HepG2 (cell line): Measurements from ENCODE around the gene ACTA2. TPM values are rescaled to one million over a fixed set of nuclear protein-coding genes. Genes with fewer than 3 reads are reported as not detected.

Source experiments
- ATAC-seq: fragments of 200-7000 bp; cut with Tn5 transposase; 3 replicates; pipeline ENCODE4 v1.9.1; 2020; ENCODE audit warnings: mild to moderate bottlenecking, moderate library complexity
- BruUV-seq: library from RNA; stranded (reverse); fragments of 400-500 nt; replicated peaks from 2 replicates; lab custom pipeline; 2021; lab: Mats Ljungman, UMichigan
- CTCF ChIA-PET: fragments of 300-600 bp; formaldehyde crosslinking; extraction: SDS; loops from one replicate; lab custom pipeline; 2021; ENCODE audit warnings: low total read pairs, inconsistent platforms, low intra/inter-chr PET ratio; lab: Yijun Ruan, JAX
- POLR2A ChIA-PET: fragments of 350-600 bp; sonication (Branson Sonifier 250); formaldehyde crosslinking; loops from one replicate; lab custom pipeline; 2020; ENCODE audit warnings: antibody characterized with exemption, inconsistent platforms; lab: Yijun Ruan, JAX
- DNase-seq: peaks from one replicate; pipeline ENCODE4 v3.0.0-alpha.2; 2015; ENCODE audit warnings: low spot score
- FAIRE-seq: peaks from 3 replicates; lab custom pipeline; 2011; peaks lifted over from hg19 to GRCh38; lab: Jason Lieb, UNC
- H2AFZ ChIP-seq: one replicate; pipeline ENCODE4 v1.6.1; 2011; ENCODE audit warnings: low read length, inconsistent platforms
- H3K27ac ChIP-seq: fragments of 300-600 bp; 3 replicates; pipeline ENCODE4 v1.8.0; 2011; ENCODE audit warnings: mixed run types, mild to moderate bottlenecking, mixed read lengths, low read length, inconsistent platforms; ENCODE audit not compliant: insufficient read depth; ENCODE audit errors: extremely low read length
- H3K27me3 ChIP-seq, 2 experiments: fragments of 200-600 bp in 1 of 2; 2 replicates in 1 of 2; 3 replicates in 1 of 2; pipeline versions ENCODE4 v1.6.0 to v1.8.0; 2011; ENCODE audit warnings: low read length in 2 of 2, mild to moderate bottlenecking in 2 of 2, moderate library complexity in 2 of 2, inconsistent platforms in 1 of 2; ENCODE audit not compliant: insufficient read depth in 2 of 2, control insufficient read depth in 1 of 2
- H3K36me3 ChIP-seq, 2 experiments: fragments of 200-600 bp in 1 of 2; replicated peaks in 1 of 2; 2 replicates in 1 of 2; 3 replicates in 1 of 2; pipeline versions ENCODE4 v1.5.1 to v1.8.0; 2011; ENCODE audit warnings: low read length in 2 of 2, inconsistent platforms in 1 of 2; ENCODE audit not compliant: insufficient read depth in 2 of 2, control insufficient read depth in 1 of 2
- H3K4me1 ChIP-seq: 2 replicates; pipeline ENCODE4 v1.5.1; 2012; ENCODE audit warnings: low read length, inconsistent platforms; ENCODE audit not compliant: insufficient read depth
- H3K4me2 ChIP-seq: 2 replicates; pipeline ENCODE4 v1.6.0; 2011; ENCODE audit warnings: low read depth, low read length, inconsistent platforms
- H3K4me3 ChIP-seq, 3 experiments: fragments of 200-600 bp in 1 of 3; sonication (generic), shearing (Covaris generic) in 1 of 3; replicated peaks in 1 of 3; 2 replicates each; pipeline ENCODE4 v1.5.1; 2011 to 2016; ENCODE audit warnings: low read length in 3 of 3, inconsistent platforms in 2 of 3, low read depth in 2 of 3, mild to moderate bottlenecking in 2 of 3, control low read depth in 1 of 3, mixed read lengths in 1 of 3; ENCODE audit not compliant: insufficient read depth in 1 of 3
- H3K79me2 ChIP-seq: one replicate; pipeline ENCODE4 v1.6.1; 2011; ENCODE audit warnings: low read length, inconsistent platforms; ENCODE audit not compliant: insufficient read depth
- H3K9ac ChIP-seq: 2 replicates; pipeline ENCODE4 v1.6.0; 2011; ENCODE audit warnings: mild to moderate bottlenecking, low read depth, low read length, inconsistent platforms; ENCODE audit not compliant: insufficient read depth
- H3K9me3 ChIP-seq: 2 replicates; pipeline ENCODE4 v1.5.1; 2012; ENCODE audit warnings: mild to moderate bottlenecking, low read length
- H4K20me1 ChIP-seq: 2 replicates; pipeline ENCODE4 v1.6.0; 2011; ENCODE audit warnings: inconsistent platforms, mild to moderate bottlenecking, low read length, moderate library complexity; ENCODE audit not compliant: insufficient read depth
- HDAC2 ChIP-seq: sonication (generic); formaldehyde crosslinking; IDR thresholded peaks from 2 replicates; pipeline ENCODE4 v1.4.0; 2020; ENCODE audit warnings: missing genetic modification reagents
- HHEX ChIP-seq: IDR thresholded peaks from 2 replicates; pipeline ENCODE4 v1.6.1; 2016; ENCODE audit warnings: control low read depth
- SIN3A ChIP-seq: IDR thresholded peaks from 2 replicates; pipeline ENCODE4 v1.6.1; 2011; ENCODE audit warnings: low read depth, mild to moderate bottlenecking, control low read depth, low read length, borderline replicate concordance
- ZBTB7B ChIP-seq: sonication (generic); formaldehyde crosslinking; IDR thresholded peaks from 2 replicates; pipeline ENCODE4 v1.4.0; 2020; ENCODE audit warnings: missing genetic modification reagents
- ZFP1 ChIP-seq: IDR thresholded peaks from 2 replicates; pipeline ENCODE4 v1.6.1; 2016
- whole genome bisulfite sequencing: methylation state at CpG from one replicate; pipeline ENCODE4 v1.1.6; 2017; ENCODE audit warnings: low lambda C conversion rate; 5-methylcytosine and 5-hydroxymethylcytosine counted together
- in situ Hi-C: cut with HindIII; loops from 2 replicates; pipeline ENCODE4 v1.10.0; 2017; ENCODE audit warnings: low pct_unique_long_range_greater_than_20kb; ENCODE audit not compliant: extremely low pct_ligation_motif_present
- intact Hi-C: fragments of 100-400 bp; cut with micrococcal nuclease; formaldehyde crosslinking; loops from one replicate; pipeline ENCODE4 v1.10.0; 2022; ENCODE audit not compliant: unreplicated experiment
- polyA plus RNA-seq, 8 experiments: library from polyadenylated mRNA; depleted of rRNA in 3 of 8; stranded (reverse) in 7 of 8; unstranded in 1 of 8; fragments of >200 nt; fragmentation: Illumina TruSeq in 4 of 8; extraction: Trizol in 4 of 8; gene quantifications; 2 replicates each; pipeline versions ENCODE4 v1.2.1 to v1.2.3, GENCODE V29; 2011 to 2016; ENCODE audit warnings: low read depth in 4 of 8, missing spikeins in 1 of 8, mixed read lengths in 1 of 8; ENCODE audit not compliant: insufficient read depth in 1 of 8
- total RNA-seq, 5 experiments: library from RNA; depleted of rRNA; stranded (reverse); fragments of >200 nt; fragmentation: Illumina TruSeq; extraction: Trizol; gene quantifications; 2 replicates each; pipeline ENCODE4 v1.2.3, GENCODE V29; 2016; ENCODE audit warnings: low read depth in 1 of 5
- TF ChIP-seq, protein P1 (sequence below): sonication (generic); formaldehyde crosslinking; IDR thresholded peaks from 2 replicates; pipeline ENCODE4 v1.4.0; 2020; ENCODE audit warnings: mild to moderate bottlenecking, missing genetic modification reagents
- TF ChIP-seq, protein P2 (sequence below): sonication (generic); formaldehyde crosslinking; IDR thresholded peaks from 2 replicates; pipeline ENCODE4 v1.4.0; 2020; ENCODE audit warnings: mild to moderate bottlenecking, low read depth, missing genetic modification reagents
- TF ChIP-seq, protein P3 (sequence below): sonication (generic); formaldehyde crosslinking; IDR thresholded peaks from 2 replicates; pipeline ENCODE4 v1.4.0; 2020; ENCODE audit warnings: low read depth, mild to moderate bottlenecking, missing genetic modification reagents

The ACTA2 gene
- total and polyA plus RNA-seq, 2 of the 13 experiments (the other 11 are each of a cell fraction or from before 2014, with no cell fraction given) = 21.8 to 59.9 TPM

DNA sequence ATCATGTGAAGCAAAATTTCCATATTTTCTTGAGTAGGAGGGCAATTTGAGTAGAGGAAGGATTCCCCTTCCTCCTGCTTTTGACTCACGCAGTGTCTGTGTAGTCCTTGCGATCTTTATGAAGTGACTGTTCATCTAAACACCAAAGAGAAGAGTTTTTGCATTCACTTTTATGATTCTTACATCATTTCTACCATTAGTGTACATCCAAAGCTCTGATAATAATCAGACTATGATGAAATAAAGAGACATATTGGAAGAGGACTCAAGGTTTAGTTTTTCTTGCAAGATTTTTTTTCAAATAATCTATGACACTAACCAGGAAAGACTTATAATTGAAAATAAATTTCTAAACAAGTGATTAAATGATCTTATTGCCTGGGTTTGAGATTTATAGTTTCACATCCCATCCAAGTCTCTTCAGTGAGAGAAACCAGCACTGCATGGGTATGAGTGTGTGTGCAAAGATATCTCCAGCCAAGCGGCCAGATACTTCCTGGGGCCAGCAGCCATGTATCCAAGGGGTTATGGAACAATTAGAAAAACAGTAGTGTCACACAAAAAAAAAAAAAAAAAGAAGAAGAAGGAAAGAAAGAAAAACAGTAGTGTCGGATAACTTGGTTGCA is 2.0 kb upstream of the ACTA2 start:
- Histone ChIP-seq H3K4me1 (peaks cover 13% of the 10 kb centered on the region), H3K27me3 (no peaks in the 10 kb centered on the region), H3K4me3 (no peak overlapping the region), H3K9ac (no peak overlapping the region), H3K9me3 (no peaks in the 10 kb centered on the region), H3K36me3 (no peaks in the 10 kb centered on the region), H3K4me2 (no peak overlapping the region), H2AFZ (no peak overlapping the region), H3K79me2 (no peaks in the 10 kb centered on the region), H3K27ac (no peak overlapping the region), H4K20me1 (no peaks in the 10 kb centered on the region)
- no peak for FAIRE-seq
- no peak for DNase-seq
- no peak for ATAC-seq
- in situ Hi-C loops (no loop called here), intact Hi-C loops (no loop called here)
- POLR2A ChIA-PET = no interaction called here
- WGBS = 96% methylated on average over 4 of the region's 4 CpGs
- TF ChIP-seq, protein P1, sequence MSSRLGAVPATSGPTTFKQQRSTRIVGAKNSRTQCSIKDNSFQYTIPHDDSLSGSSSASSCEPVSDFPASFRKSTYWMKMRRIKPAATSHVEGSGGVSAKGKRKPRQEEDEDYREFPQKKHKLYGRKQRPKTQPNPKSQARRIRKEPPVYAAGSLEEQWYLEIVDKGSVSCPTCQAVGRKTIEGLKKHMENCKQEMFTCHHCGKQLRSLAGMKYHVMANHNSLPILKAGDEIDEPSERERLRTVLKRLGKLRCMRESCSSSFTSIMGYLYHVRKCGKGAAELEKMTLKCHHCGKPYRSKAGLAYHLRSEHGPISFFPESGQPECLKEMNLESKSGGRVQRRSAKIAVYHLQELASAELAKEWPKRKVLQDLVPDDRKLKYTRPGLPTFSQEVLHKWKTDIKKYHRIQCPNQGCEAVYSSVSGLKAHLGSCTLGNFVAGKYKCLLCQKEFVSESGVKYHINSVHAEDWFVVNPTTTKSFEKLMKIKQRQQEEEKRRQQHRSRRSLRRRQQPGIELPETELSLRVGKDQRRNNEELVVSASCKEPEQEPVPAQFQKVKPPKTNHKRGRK (CRISPR knock-in tag) = no peak
- TF ChIP-seq, protein P2, sequence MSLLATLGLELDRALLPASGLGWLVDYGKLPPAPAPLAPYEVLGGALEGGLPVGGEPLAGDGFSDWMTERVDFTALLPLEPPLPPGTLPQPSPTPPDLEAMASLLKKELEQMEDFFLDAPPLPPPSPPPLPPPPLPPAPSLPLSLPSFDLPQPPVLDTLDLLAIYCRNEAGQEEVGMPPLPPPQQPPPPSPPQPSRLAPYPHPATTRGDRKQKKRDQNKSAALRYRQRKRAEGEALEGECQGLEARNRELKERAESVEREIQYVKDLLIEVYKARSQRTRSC (CRISPR knock-in tag) = no peak
- TF ChIP-seq ZBTB7B (CRISPR knock-in tag) (no peak), ZFP1 (CRISPR knock-in tag) (no peak), SIN3A (no peak), HDAC2 (CRISPR knock-in tag) (no peak), HHEX (CRISPR knock-in tag) (no peak)
- TF ChIP-seq, protein P3, sequence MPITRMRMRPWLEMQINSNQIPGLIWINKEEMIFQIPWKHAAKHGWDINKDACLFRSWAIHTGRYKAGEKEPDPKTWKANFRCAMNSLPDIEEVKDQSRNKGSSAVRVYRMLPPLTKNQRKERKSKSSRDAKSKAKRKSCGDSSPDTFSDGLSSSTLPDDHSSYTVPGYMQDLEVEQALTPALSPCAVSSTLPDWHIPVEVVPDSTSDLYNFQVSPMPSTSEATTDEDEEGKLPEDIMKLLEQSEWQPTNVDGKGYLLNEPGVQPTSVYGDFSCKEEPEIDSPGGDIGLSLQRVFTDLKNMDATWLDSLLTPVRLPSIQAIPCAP (CRISPR knock-in tag) = no peak
- BruUV-seq = no TSS peak
- CTCF ChIA-PET = no interaction called here
